ENCODE measurements around the gene TXNDC16.

DNA sequence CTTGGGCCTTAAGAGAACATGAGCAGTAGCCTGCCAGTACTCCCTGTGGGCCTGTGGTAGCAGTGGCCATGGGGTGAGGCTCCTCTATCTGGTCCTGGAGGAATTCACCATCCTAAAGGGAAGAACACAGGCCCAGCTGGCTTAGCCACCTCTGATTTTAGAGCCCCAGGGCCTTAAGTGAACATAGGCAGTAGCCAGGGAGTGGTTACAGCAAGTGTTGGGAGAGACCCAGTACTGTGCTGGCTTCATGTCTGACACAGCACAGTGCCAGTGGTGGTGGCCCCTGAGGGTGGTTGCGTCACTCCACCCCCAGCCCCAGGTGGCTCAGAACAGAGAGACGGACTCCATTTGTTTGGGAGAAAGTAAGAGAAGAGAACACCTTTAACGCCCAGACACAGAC lies 105.1 kb downstream of the TXNDC16 start:
- TF ChIP-seq, protein P1, sequence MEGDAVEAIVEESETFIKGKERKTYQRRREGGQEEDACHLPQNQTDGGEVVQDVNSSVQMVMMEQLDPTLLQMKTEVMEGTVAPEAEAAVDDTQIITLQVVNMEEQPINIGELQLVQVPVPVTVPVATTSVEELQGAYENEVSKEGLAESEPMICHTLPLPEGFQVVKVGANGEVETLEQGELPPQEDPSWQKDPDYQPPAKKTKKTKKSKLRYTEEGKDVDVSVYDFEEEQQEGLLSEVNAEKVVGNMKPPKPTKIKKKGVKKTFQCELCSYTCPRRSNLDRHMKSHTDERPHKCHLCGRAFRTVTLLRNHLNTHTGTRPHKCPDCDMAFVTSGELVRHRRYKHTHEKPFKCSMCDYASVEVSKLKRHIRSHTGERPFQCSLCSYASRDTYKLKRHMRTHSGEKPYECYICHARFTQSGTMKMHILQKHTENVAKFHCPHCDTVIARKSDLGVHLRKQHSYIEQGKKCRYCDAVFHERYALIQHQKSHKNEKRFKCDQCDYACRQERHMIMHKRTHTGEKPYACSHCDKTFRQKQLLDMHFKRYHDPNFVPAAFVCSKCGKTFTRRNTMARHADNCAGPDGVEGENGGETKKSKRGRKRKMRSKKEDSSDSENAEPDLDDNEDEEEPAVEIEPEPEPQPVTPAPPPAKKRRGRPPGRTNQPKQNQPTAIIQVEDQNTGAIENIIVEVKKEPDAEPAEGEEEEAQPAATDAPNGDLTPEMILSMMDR (IDR thresholded peaks at IDR 0.05): no peak
- no peak for TF ChIP-seq POLR2AphosphoS5 (IDR thresholded peaks at IDR 0.05; ENCODE audit: insufficient read depth in 1 of 2, low read depth in 1 of 2)
- TF ChIP-seq POLR2A (IDR thresholded peaks at IDR 0.05): no peak
